Retinal pigment epithelial cell (primary cell): ENCODE data around the gene CRIP1.

ENCODE experiments used
- DNase-seq: peaks from one replicate; pipeline ENCODE4 v3.0.0-alpha.2; 2010; ENCODE audit warnings: low read depth
- H3K4me3 ChIP-seq: 2 replicates; pipeline ENCODE4 v1.5.1; 2011; ENCODE audit warnings: mild to moderate bottlenecking, low read length, control low read depth, moderate library complexity
- TF ChIP-seq, protein P1 (sequence below): conservative IDR thresholded peaks from 2 replicates; pipeline ENCODE4 v1.5.1; 2011; ENCODE audit warnings: low read depth, low read length, control low read depth, inconsistent platforms

CRIP1 gene

GRCh38 chr14:105460116-105460515 is 26.6 kb upstream of the CRIP1 start:
- DNase-seq, result no peak
- H3K4me3 ChIP-seq, result no peak overlapping the region
- TF ChIP-seq, protein P1, sequence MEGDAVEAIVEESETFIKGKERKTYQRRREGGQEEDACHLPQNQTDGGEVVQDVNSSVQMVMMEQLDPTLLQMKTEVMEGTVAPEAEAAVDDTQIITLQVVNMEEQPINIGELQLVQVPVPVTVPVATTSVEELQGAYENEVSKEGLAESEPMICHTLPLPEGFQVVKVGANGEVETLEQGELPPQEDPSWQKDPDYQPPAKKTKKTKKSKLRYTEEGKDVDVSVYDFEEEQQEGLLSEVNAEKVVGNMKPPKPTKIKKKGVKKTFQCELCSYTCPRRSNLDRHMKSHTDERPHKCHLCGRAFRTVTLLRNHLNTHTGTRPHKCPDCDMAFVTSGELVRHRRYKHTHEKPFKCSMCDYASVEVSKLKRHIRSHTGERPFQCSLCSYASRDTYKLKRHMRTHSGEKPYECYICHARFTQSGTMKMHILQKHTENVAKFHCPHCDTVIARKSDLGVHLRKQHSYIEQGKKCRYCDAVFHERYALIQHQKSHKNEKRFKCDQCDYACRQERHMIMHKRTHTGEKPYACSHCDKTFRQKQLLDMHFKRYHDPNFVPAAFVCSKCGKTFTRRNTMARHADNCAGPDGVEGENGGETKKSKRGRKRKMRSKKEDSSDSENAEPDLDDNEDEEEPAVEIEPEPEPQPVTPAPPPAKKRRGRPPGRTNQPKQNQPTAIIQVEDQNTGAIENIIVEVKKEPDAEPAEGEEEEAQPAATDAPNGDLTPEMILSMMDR, result no peak

DNA sequence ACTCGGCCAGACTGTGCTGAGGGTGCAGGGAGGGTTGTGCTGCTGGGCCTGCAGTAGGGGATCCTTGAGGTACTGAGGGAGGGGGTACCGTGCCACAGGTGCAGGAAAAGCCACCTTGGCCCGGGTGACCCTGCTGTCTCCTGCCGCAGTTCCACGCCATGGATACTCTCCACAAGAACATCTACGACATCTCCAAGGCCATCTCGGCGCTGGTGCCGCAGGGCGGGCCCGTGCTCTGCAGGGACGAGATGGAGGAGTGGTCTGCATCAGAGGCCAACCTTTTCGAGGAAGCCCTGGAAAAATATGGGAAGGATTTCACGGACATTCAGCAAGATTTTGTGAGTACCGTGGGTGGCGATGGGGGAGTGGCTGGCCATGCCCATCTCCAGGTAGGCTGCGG is 26.1 kb upstream of the CRIP1 start:
- no peak for DNase-seq
- TF ChIP-seq, protein P1, result no peak
- no peak overlapping the region for H3K4me3 ChIP-seq

GRCh38 chr14:105461903-105462302 is 24.8 kb upstream of the CRIP1 start:
- TF ChIP-seq, protein P1, result no peak
- H3K4me3 ChIP-seq, result no peak overlapping the region
- DNase-seq, result no peak

- no peak for DNase-seq
- H3K4me3 ChIP-seq, result no peak overlapping the region
- TF ChIP-seq, protein P1, result no peak
Measured at GRCh38 chr14:105464501-105464900, 22.2 kb upstream of the CRIP1 start.

GRCh38 chr14:105465209-105466031 is 21.3 kb upstream of the CRIP1 start:
- no peak overlapping the region for H3K4me3 ChIP-seq
- DNase-seq, result no peak
- TF ChIP-seq, protein P1, result no peak

- no peak overlapping the region for H3K4me3 ChIP-seq
- TF ChIP-seq, protein P1, result no peak
- DNase-seq, result no peak
Measured at GRCh38 chr14:105466531-105467248, 20.0 kb upstream of the CRIP1 start.
